ENCODE measurements around the gene CNTROB. TPM values are rescaled to one million over a fixed set of nuclear protein-coding genes. Genes with fewer than 3 reads are reported as not detected.

Gene CNTROB
- total RNA-seq, 5 donors from 2014 or later (not counting 1 experiment from before 2014, with no cell fraction given) = 28.9 to 34.9 (median 32.9) TPM

- Histone ChIP-seq H3K27me3 (replicated peaks in 1 of 2; ENCODE audit: control insufficient read depth in 2 of 2, extremely low read depth in 1 of 2, insufficient read depth in 2 of 2, low read length in 1 of 2) (peaks cover 0 to 11% of the 10 kb centered on the region in 2 experiments), H3K9me3 (no peaks in the 10 kb centered on the region), H3K4me3 (ENCODE audit: control insufficient read depth in 1 of 2, extremely low read depth in 1 of 2, low read length in 1 of 2) (no peak overlapping the region), H3K27ac (ENCODE audit: low read length) (no peak overlapping the region), H3K4me1 (ENCODE audit: control insufficient read depth in 1 of 2, extremely low read depth in 1 of 2, insufficient read depth in 2 of 2, low read length in 2 of 2) (no peaks in the 10 kb centered on the region), H3K36me3 (ENCODE audit: control insufficient read depth in 2 of 2, extremely low read depth in 1 of 2, insufficient read depth in 1 of 2, low read length in 1 of 2) (no peaks in the 10 kb centered on the region)
- Mint-ChIP-seq H3K27me3 (peaks cover 4 to 9% of the 10 kb centered on the region in 2 donors), H3K4me3 (no peak overlapping the region), H3K36me3 (no peaks in the 10 kb centered on the region), H3K4me1 (no peaks in the 10 kb centered on the region), H3K9me3 (no peaks in the 10 kb centered on the region), H3K27ac (no peak overlapping the region)
- 83% methylated on average over 2 of the region's 6 CpGs for WGBS (ENCODE audit: insufficient coverage)
- no peak for DNase-seq
- ChIA-PET CTCF (no interaction called here), POLR2A (interaction anchor here in 1 of 2 donors (0.6 kb wide), 1 partner anchor 67 kb away, joined by 4 read pairs; no protein-coding TSS in a partner anchor)
- ATAC-seq (replicated peaks in 1 of 4) = no peak
Measured at GRCh38 chr17:7982666-7983065, 50.7 kb downstream of the CNTROB start.

- H3K9me3 Mint-ChIP-seq = no peaks in the 10 kb centered on the region
- CTCF ChIA-PET = no interaction called here
- Histone ChIP-seq H3K9me3 (no peaks in the 10 kb centered on the region), H3K4me3 (ENCODE audit: control insufficient read depth in 1 of 2, extremely low read depth in 1 of 2, low read length in 1 of 2) (no peak overlapping the region), H3K27ac (ENCODE audit: low read length) (no peak overlapping the region), H3K36me3 (ENCODE audit: control insufficient read depth in 2 of 2, extremely low read depth in 1 of 2, insufficient read depth in 1 of 2, low read length in 1 of 2) (no peaks in the 10 kb centered on the region), H3K27me3 (replicated peaks in 1 of 2; ENCODE audit: control insufficient read depth in 2 of 2, extremely low read depth in 1 of 2, insufficient read depth in 2 of 2, low read length in 1 of 2) (peaks cover 0 to 11% of the 10 kb centered on the region in 2 experiments), H3K4me1 (ENCODE audit: control insufficient read depth in 1 of 2, extremely low read depth in 1 of 2, insufficient read depth in 2 of 2, low read length in 2 of 2) (peaks cover 0 to 6% of the 10 kb centered on the region in 2 experiments)
- H3K27me3 Mint-ChIP-seq = peaks cover 4 to 9% of the 10 kb centered on the region in 2 donors
- ATAC-seq (replicated peaks in 1 of 4) = no peak
- H3K36me3 Mint-ChIP-seq = no peaks in the 10 kb centered on the region
- no peak overlapping the region for H3K4me3 Mint-ChIP-seq
- POLR2A ChIA-PET = interaction anchor here in 1 of 2 donors (0.5 kb wide), 1 partner anchor 371 kb away, joined by 3 read pairs; no protein-coding TSS in a partner anchor
- H3K27ac Mint-ChIP-seq = no peak overlapping the region
- DNase-seq = no peak
- peaks cover 6 to 11% (median 8%) of the 10 kb centered on the region in 3 donors for H3K4me1 Mint-ChIP-seq
- 82% methylated on average over 8 of the region's 9 CpGs for WGBS (ENCODE audit: insufficient coverage)
Measured at GRCh38 chr17:7984904-7985303, 52.9 kb downstream of the CNTROB start.

- H3K27me3 Mint-ChIP-seq = peaks cover 4% of the 10 kb centered on the region in 2 donors
- Histone ChIP-seq H3K4me3 (ENCODE audit: control insufficient read depth in 1 of 2, extremely low read depth in 1 of 2, low read length in 1 of 2) (no peak overlapping the region), H3K27me3 (replicated peaks in 1 of 2; ENCODE audit: control insufficient read depth in 2 of 2, extremely low read depth in 1 of 2, insufficient read depth in 2 of 2, low read length in 1 of 2) (peaks cover 0 to 11% of the 10 kb centered on the region in 2 experiments), H3K4me1 (ENCODE audit: control insufficient read depth in 1 of 2, extremely low read depth in 1 of 2, insufficient read depth in 2 of 2, low read length in 2 of 2) (peaks cover 2 to 15% of the 10 kb centered on the region in 2 experiments), H3K36me3 (ENCODE audit: control insufficient read depth in 2 of 2, extremely low read depth in 1 of 2, insufficient read depth in 1 of 2, low read length in 1 of 2) (no peaks in the 10 kb centered on the region), H3K9me3 (no peaks in the 10 kb centered on the region), H3K27ac (ENCODE audit: low read length) (no peak overlapping the region)
- ChIA-PET POLR2A (no interaction called here), CTCF (interaction anchor here (0.6 to 0.7 kb wide), 2 partner anchors 74 to 119 kb away, joined by 3 read pairs; no protein-coding TSS in a partner anchor)
- no peak for DNase-seq
- H3K9me3 Mint-ChIP-seq = no peaks in the 10 kb centered on the region
- no peak overlapping the region for H3K4me3 Mint-ChIP-seq
- no peak for ATAC-seq (replicated peaks in 1 of 4)
- H3K4me1 Mint-ChIP-seq = peaks cover 16 to 20% (median 18%) of the 10 kb centered on the region in 3 donors
- H3K27ac Mint-ChIP-seq = no peak overlapping the region
- WGBS (ENCODE audit: insufficient coverage) = 97% methylated on average over 9 of the region's 12 CpGs
- H3K36me3 Mint-ChIP-seq = no peaks in the 10 kb centered on the region
Measured at GRCh38 chr17:7987112-7987893, 55.3 kb downstream of the CNTROB start.

- ATAC-seq (replicated peaks in 1 of 4) (peak; percentile 31 to 46 (median 35)), DNase-seq (peak in 20 of 35 experiments; percentile 14 to 91 (median 39))
- peaks cover 18 to 26% (median 20%) of the 10 kb centered on the region in 3 donors for H3K4me1 Mint-ChIP-seq
- Histone ChIP-seq H3K27me3 (replicated peaks in 1 of 2; ENCODE audit: control insufficient read depth in 2 of 2, extremely low read depth in 1 of 2, insufficient read depth in 2 of 2, low read length in 1 of 2) (peaks cover 0 to 8% of the 10 kb centered on the region in 2 experiments), H3K4me3 (ENCODE audit: control insufficient read depth in 1 of 2, extremely low read depth in 1 of 2, low read length in 1 of 2) (no peak overlapping the region), H3K36me3 (ENCODE audit: control insufficient read depth in 2 of 2, extremely low read depth in 1 of 2, insufficient read depth in 1 of 2, low read length in 1 of 2) (no peaks in the 10 kb centered on the region), H3K9me3 (no peaks in the 10 kb centered on the region), H3K27ac (ENCODE audit: low read length) (no peak overlapping the region), H3K4me1 (ENCODE audit: control insufficient read depth in 1 of 2, extremely low read depth in 1 of 2, insufficient read depth in 2 of 2, low read length in 2 of 2) (peaks cover 2 to 15% of the 10 kb centered on the region in 2 experiments)
- ChIA-PET CTCF (interaction anchor here (0.6 to 2.8 kb wide), 20 partner anchors 30 to 443 kb away, joined by 3 to 32 read pairs (median 4); partner anchors contain the start of genes CNTROB (in 1 of the 2), NAA38 (in 1 of the 2), RNF227 (in 1 of the 2) and TRAPPC1 (in 1 of the 2)), POLR2A (no interaction called here)
- WGBS (ENCODE audit: insufficient coverage) = 0% methylated on average over 2 of the region's 5 CpGs
- H3K36me3 Mint-ChIP-seq = no peaks in the 10 kb centered on the region
- no peaks in the 10 kb centered on the region for H3K9me3 Mint-ChIP-seq
- H3K27ac Mint-ChIP-seq = peak overlapping the region; percentile 89 to 90
- peaks cover 0 to 4% of the 10 kb centered on the region in 2 donors for H3K27me3 Mint-ChIP-seq
- peak overlapping the region; percentile 44 to 88 (median 75) for H3K4me3 Mint-ChIP-seq
Measured at GRCh38 chr17:7988750-7989178, 56.8 kb downstream of the CNTROB start.

- H3K27me3 Mint-ChIP-seq = peaks cover 0 to 4% of the 10 kb centered on the region in 2 donors
- peaks cover 0 to 7% of the 10 kb centered on the region in 2 experiments for H3K27me3 ChIP-seq (replicated peaks in 1 of 2; ENCODE audit: control insufficient read depth in 2 of 2, extremely low read depth in 1 of 2, insufficient read depth in 2 of 2, low read length in 1 of 2)
Measured at GRCh38 chr17:7989781-7990655, 58.0 kb downstream of the CNTROB start.

More at GRCh38 chr17:7989781-7990655, 58.0 kb downstream of the CNTROB start:
- Histone ChIP-seq H3K4me1 (ENCODE audit: control insufficient read depth in 1 of 2, extremely low read depth in 1 of 2, insufficient read depth in 2 of 2, low read length in 2 of 2) (peaks cover 2 to 15% of the 10 kb centered on the region in 2 experiments), H3K9me3 (no peaks in the 10 kb centered on the region), H3K4me3 (ENCODE audit: control insufficient read depth in 1 of 2, extremely low read depth in 1 of 2, low read length in 1 of 2) (peak overlapping the region; percentile 49 to 55), H3K36me3 (ENCODE audit: control insufficient read depth in 2 of 2, extremely low read depth in 1 of 2, insufficient read depth in 1 of 2, low read length in 1 of 2) (no peaks in the 10 kb centered on the region), H3K27ac (ENCODE audit: low read length) (peak overlapping the region; percentile 73)
- Mint-ChIP-seq H3K4me3 (peak overlapping the region; percentile 75 to 88 (median 78)), H3K9me3 (no peaks in the 10 kb centered on the region), H3K36me3 (no peaks in the 10 kb centered on the region), H3K4me1 (peaks cover 18 to 26% (median 20%) of the 10 kb centered on the region in 3 donors), H3K27ac (peak overlapping the region; percentile 90)
- WGBS (ENCODE audit: insufficient coverage) = 3% methylated on average over 37 of the region's 59 CpGs
- POLR2A ChIA-PET = interaction anchor here (0.5 to 0.7 kb wide), 3 partner anchors 24 to 128 kb away, joined by 3 to 4 read pairs (median 3); partner anchors contain the start of gene ALOXE3 (in 1 of the 2)
- CTCF ChIA-PET = interaction anchor here (0.6 to 2.8 kb wide), 27 partner anchors 10 to 247 kb away, joined by 3 to 32 read pairs (median 4); partner anchors contain the start of genes KDM6B (in 1 of the 2), NAA38 (in 1 of the 2) and RNF227 (in 1 of the 2)
- ATAC-seq (replicated peaks in 1 of 4) (peak; percentile 88 to 97 (median 93)), DNase-seq (peak; percentile 71 to 98 (median 89))
